K562 (cell line): Measurements from ENCODE around the gene ARHGAP31. TPM values are rescaled to one million over a fixed set of nuclear protein-coding genes. Genes with fewer than 3 reads are reported as not detected.

Experiments used
- ATAC-seq: fragments of 200-7000 bp; cut with Tn5 transposase; 3 replicates; pipeline ENCODE4 v1.9.1; 2020; ENCODE audit warnings: moderate library complexity
- BruUV-seq: library from RNA; stranded (reverse); fragments of 400-500 nt; replicated peaks from 2 replicates; lab custom pipeline; 2021; lab: Mats Ljungman, UMichigan
- CTCF ChIA-PET: fragments of 300-600 bp; formaldehyde crosslinking; extraction: SDS; loops from one replicate; lab custom pipeline; 2021; ENCODE audit warnings: low intra/inter-chr PET ratio; lab: Yijun Ruan, JAX
- POLR2A ChIA-PET: fragments of 300-600, 350-650 bp; sonication (Branson Sonifier 250); formaldehyde crosslinking; extraction: SDS; loops from one replicate; lab custom pipeline; 2021; ENCODE audit warnings: antibody characterized with exemption, inconsistent platforms; lab: Yijun Ruan, JAX
- DNase-seq, 4 experiments: peaks; one replicate each; pipeline versions ENCODE4 v3.0.0 to v3.0.0-alpha.2; 2011 to 2018; ENCODE audit warnings: low spot score in 3 of 4, mixed read lengths in 3 of 4; ENCODE audit errors: extremely low read depth in 1 of 4
- FAIRE-seq: peaks from 2 replicates; lab custom pipeline; 2011; peaks lifted over from hg19 to GRCh38; lab: Jason Lieb, UNC
- H2AFZ ChIP-seq: 2 replicates; pipeline ENCODE4 v1.6.0; 2011; ENCODE audit warnings: low read depth, low read length, control low read depth, inconsistent platforms
- H3K27ac ChIP-seq: fragments of 200-600 bp; 3 replicates; pipeline ENCODE4 v1.8.0; 2011; ENCODE audit warnings: low read depth, mild to moderate bottlenecking, control low read depth, inconsistent platforms, low read length, moderate library complexity, mixed read lengths; ENCODE audit errors: extremely low read depth
- H3K27me3 ChIP-seq, 2 experiments: fragments of 300-600 bp in 1 of 2; 2 replicates in 1 of 2; 3 replicates in 1 of 2; pipeline versions ENCODE4 v1.6.0 to v1.8.0; 2011; ENCODE audit warnings: inconsistent platforms in 2 of 2, low read length in 2 of 2, mild to moderate bottlenecking in 1 of 2, mixed read lengths in 1 of 2, moderate library complexity in 1 of 2; ENCODE audit not compliant: control insufficient read depth in 2 of 2, insufficient read depth in 2 of 2
- H3K36me3 ChIP-seq: fragments of 300-600 bp; 3 replicates; pipeline ENCODE4 v1.8.0; 2011; ENCODE audit warnings: mild to moderate bottlenecking, low read length, inconsistent platforms; ENCODE audit not compliant: control insufficient read depth, insufficient read depth
- H3K4me1 ChIP-seq, 2 experiments: fragments of 200-600 bp in 1 of 2; replicated peaks in 1 of 2; 2 replicates in 1 of 2; 3 replicates in 1 of 2; pipeline versions ENCODE4 v1.5.1 to v1.8.0; 2011; ENCODE audit warnings: inconsistent platforms in 2 of 2, low read length in 2 of 2, mild to moderate bottlenecking in 1 of 2, mixed read lengths in 1 of 2, moderate library complexity in 1 of 2; ENCODE audit not compliant: control insufficient read depth in 2 of 2, insufficient read depth in 2 of 2
- H3K4me2 ChIP-seq: 2 replicates; pipeline ENCODE4 v1.6.1; 2011; ENCODE audit warnings: low read length, control low read depth, inconsistent platforms, mixed read lengths; ENCODE audit not compliant: insufficient read depth
- H3K4me3 ChIP-seq: fragments of 200-600 bp; sonication (generic), shearing (Covaris generic); 2 replicates; pipeline ENCODE4 v1.5.1; 2016; ENCODE audit warnings: control low read depth, inconsistent platforms
- H3K79me2 ChIP-seq: fragments of 200-600 bp; 3 replicates; pipeline ENCODE4 v1.8.0; 2011; ENCODE audit warnings: low read length, inconsistent platforms; ENCODE audit not compliant: control insufficient read depth, insufficient read depth
- H3K9ac ChIP-seq, 2 experiments: 2 replicates each; pipeline versions ENCODE4 v1.6.0 to v1.6.1; 2011; ENCODE audit warnings: low read depth in 2 of 2, low read length in 2 of 2, control low read depth in 1 of 2, inconsistent platforms in 1 of 2, mild to moderate bottlenecking in 1 of 2, mixed read lengths in 1 of 2; ENCODE audit not compliant: insufficient read depth in 1 of 2
- H3K9me1 ChIP-seq: one replicate; pipeline ENCODE4 v1.6.0; 2011; ENCODE audit warnings: inconsistent platforms, mild to moderate bottlenecking, low read length, moderate library complexity; ENCODE audit not compliant: control insufficient read depth, insufficient read depth
- H3K9me3 ChIP-seq: replicated peaks from 2 replicates; pipeline ENCODE4 v1.5.1; 2011; ENCODE audit warnings: low read depth, low read length, inconsistent platforms; ENCODE audit not compliant: control insufficient read depth, insufficient read depth
- H4K20me1 ChIP-seq: replicated peaks from 2 replicates; pipeline ENCODE4 v1.6.1; 2011; ENCODE audit warnings: low read length, inconsistent platforms, mixed read lengths; ENCODE audit not compliant: control insufficient read depth, insufficient read depth
- ARNT ChIP-seq, 2 experiments: fragments of 450-650 bp; IDR thresholded peaks; 2 replicates each; pipeline ENCODE4 v1.6.1; 2016; ENCODE audit warnings: mild to moderate bottlenecking in 1 of 2
- ELF2 ChIP-seq: fragments of 250-450 bp; sonication (Bioruptor Pico); IDR thresholded peaks from 2 replicates; pipeline ENCODE4 v1.5.0; 2021; ENCODE audit warnings: mild to moderate bottlenecking
- GATAD2B ChIP-seq: fragments of 450-650 bp; IDR thresholded peaks from 2 replicates; pipeline ENCODE4 v1.6.1; 2017; ENCODE audit warnings: mild to moderate bottlenecking, borderline replicate concordance
- MAX ChIP-seq: sonication (generic); formaldehyde crosslinking; IDR thresholded peaks from 2 replicates; pipeline ENCODE4 v1.9.0; 2022; ENCODE audit warnings: mild to moderate bottlenecking, missing genetic modification reagents
- NR4A1 ChIP-seq, 2 experiments: fragments of 250-450 bp in 1 of 2; fragments of 450-650 bp in 1 of 2; sonication (Bioruptor Pico) in 1 of 2; IDR thresholded peaks; 2 replicates each; pipeline versions ENCODE4 v1.4.0 to v1.6.1; 2016 to 2020; ENCODE audit warnings: mild to moderate bottlenecking in 2 of 2, missing compliant biosample characterization in 1 of 2, missing genetic modification characterization in 1 of 2, moderate library complexity in 1 of 2
- PHF20 ChIP-seq: fragments of 450-650 bp; IDR thresholded peaks from 2 replicates; pipeline ENCODE4 v1.6.1; 2018; ENCODE audit not compliant: partially characterized antibody
- RBFOX2 ChIP-seq: fragments of 200-400 bp; formaldehyde crosslinking; IDR thresholded peaks from 2 replicates; pipeline ENCODE4 v1.6.1; 2017; ENCODE audit warnings: low read depth, mild to moderate bottlenecking, low read length, moderate library complexity
- SMC3 ChIP-seq: conservative IDR thresholded peaks from 2 replicates; pipeline ENCODE4 v1.6.1; 2011; ENCODE audit warnings: low read depth, low read length, improper control_type of control experiment; ENCODE audit not compliant: insufficient read depth
- SRSF1 ChIP-seq: fragments of 200-400 bp; formaldehyde crosslinking; IDR thresholded peaks from 2 replicates; pipeline ENCODE4 v1.6.1; 2017; ENCODE audit warnings: mild to moderate bottlenecking, low read depth, low read length, moderate library complexity
- TBL1XR1 ChIP-seq, 2 experiments: IDR thresholded peaks; 2 replicates each; pipeline ENCODE4 v1.6.1; 2012; ENCODE audit warnings: improper control_type of control experiment in 2 of 2, low read length in 2 of 2, mild to moderate bottlenecking in 1 of 2
- ZBTB43 ChIP-seq: sonication (generic); formaldehyde crosslinking; IDR thresholded peaks from 2 replicates; pipeline ENCODE4 v1.8.0; 2023; ENCODE audit warnings: mild to moderate bottlenecking, missing genetic modification reagents
- ZFP1 ChIP-seq: fragments of 450-650 bp; formaldehyde crosslinking; IDR thresholded peaks from 2 replicates; pipeline ENCODE4 v1.4.0; 2020; ENCODE audit warnings: mild to moderate bottlenecking, mixed read lengths
- ZNF717 ChIP-seq: fragments of 250-450 bp; sonication (Bioruptor Pico); IDR thresholded peaks from 2 replicates; pipeline ENCODE4 v1.5.0; 2021
- ZSCAN32 ChIP-seq: fragments of 450-650 bp; formaldehyde crosslinking; IDR thresholded peaks from 2 replicates; pipeline ENCODE4 v1.4.0; 2020; ENCODE audit warnings: mild to moderate bottlenecking, moderate library complexity
- in situ Hi-C: fragments of 300-500 bp; cut with MboI; formaldehyde crosslinking; loops from 4 replicates; pipeline ENCODE4 v1.15.0; 2018; ENCODE audit warnings: inconsistent platforms, mixed read lengths
- intact Hi-C: fragments of 100-400 bp; cut with micrococcal nuclease; formaldehyde crosslinking; loops from 2 replicates; pipeline ENCODE4 v1.14.2; 2022
- polyA plus RNA-seq, 8 experiments: library from polyadenylated mRNA; depleted of rRNA in 4 of 8; stranded (reverse) in 5 of 8; unstranded in 3 of 8; fragments of >200 nt; fragmentation: Nextera tagmentation in 2 of 8; fragmentation: Illumina TruSeq in 1 of 8; extraction: Ambion mirVana in 2 of 8; extraction: Trizol in 1 of 8; gene quantifications; 2 replicates each; pipeline versions ENCODE4 v1.2.1 to v1.2.3, GENCODE V29; 2011 to 2014; ENCODE audit warnings: inconsistent platforms in 1 of 8, missing spikeins in 1 of 8
- total RNA-seq, 7 experiments: library from RNA; depleted of rRNA in 6 of 7; stranded (reverse); fragments of >200 nt in 6 of 7; fragmentation: Illumina TruSeq in 2 of 7; extraction: Trizol in 2 of 7; gene quantifications; 2 replicates each; pipeline versions ENCODE4 v1.2.1 to v1.2.3, GENCODE V29; 2011 to 2021; ENCODE audit warnings: low replicate concordance in 1 of 7
- TF ChIP-seq, protein P1 (sequence below), 2 experiments: fragments of 250-450 bp in 1 of 2; fragments of 450-650 bp in 1 of 2; sonication (Bioruptor Pico) in 1 of 2; IDR thresholded peaks; 2 replicates each; pipeline versions ENCODE4 v1.6.1 to v1.8.0; 2016 to 2021; ENCODE audit warnings: mild to moderate bottlenecking in 2 of 2, moderate library complexity in 2 of 2, missing compliant biosample characterization in 1 of 2, missing genetic modification characterization in 1 of 2
- TF ChIP-seq, protein P2 (sequence below): fragments of 450-650 bp; IDR thresholded peaks from 2 replicates; pipeline ENCODE4 v1.6.1; 2016; ENCODE audit warnings: mild to moderate bottlenecking

ARHGAP31 gene
- total and polyA plus RNA-seq, 9 of the 15 experiments (the other 6 are each of a cell fraction or from before 2014, with no cell fraction given) = under 0.01 to 0.13 (median 0.06) TPM; not detected in 5

DNA sequence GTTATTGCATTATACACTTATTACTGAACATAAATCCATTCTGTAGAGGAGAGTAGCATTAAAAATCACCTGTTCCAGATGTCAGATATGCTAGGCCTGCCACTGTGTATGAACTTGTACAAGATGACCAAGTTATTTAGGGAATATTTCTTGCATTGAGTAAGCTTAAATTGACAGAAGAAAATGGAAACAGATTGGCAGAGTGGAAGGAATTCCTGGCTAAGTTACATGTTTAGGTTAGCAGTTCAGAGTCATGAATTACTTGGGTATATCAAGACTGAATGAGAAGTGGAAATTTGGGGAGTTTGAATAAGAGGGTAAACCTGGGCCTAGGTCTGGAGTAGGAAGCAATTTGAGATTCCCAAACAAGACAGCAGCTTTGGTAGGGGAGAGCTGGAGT, 44.6 kb downstream of the ARHGAP31 start:
- no peak for FAIRE-seq
- H3K9me1 ChIP-seq = no peaks in the 10 kb centered on the region

More for the DNA sequence above, 44.6 kb downstream of the ARHGAP31 start:
- no peak overlapping the region for H2AFZ ChIP-seq
- POLR2A ChIA-PET = interaction anchor here (0.8 kb wide), 1 partner anchor 18 kb away, joined by 4 read pairs; no protein-coding TSS in a partner anchor
- TF ChIP-seq GATAD2B (no peak), RBFOX2 (no peak), SMC3 (no peak), ARNT (IDR thresholded peaks at IDR 0.05) (no peak), NR4A1 (CRISPR knock-in tag; IDR thresholded peaks at IDR 0.05) (no peak), NR4A1 (tag; IDR thresholded peaks at IDR 0.05) (no peak), ZBTB43 (CRISPR knock-in tag) (no peak), ZNF717 (CRISPR knock-in tag) (no peak), ZSCAN32 (no peak), MAX (CRISPR knock-in tag) (no peak), ELF2 (CRISPR knock-in tag) (no peak), ZFP1 (CRISPR knock-in tag) (no peak), SRSF1 (no peak), TBL1XR1 (IDR thresholded peaks at IDR 0.05; ENCODE audit: low read length in 2 of 2) (no peak), PHF20 (no peak)
- TF ChIP-seq, protein P1, sequence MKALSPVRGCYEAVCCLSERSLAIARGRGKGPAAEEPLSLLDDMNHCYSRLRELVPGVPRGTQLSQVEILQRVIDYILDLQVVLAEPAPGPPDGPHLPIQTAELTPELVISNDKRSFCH (CRISPR knock-in tag; IDR thresholded peaks at IDR 0.05) = no peak
- TF ChIP-seq, protein P1 (tag; IDR thresholded peaks at IDR 0.05) = no peak
- TF ChIP-seq, protein P2, sequence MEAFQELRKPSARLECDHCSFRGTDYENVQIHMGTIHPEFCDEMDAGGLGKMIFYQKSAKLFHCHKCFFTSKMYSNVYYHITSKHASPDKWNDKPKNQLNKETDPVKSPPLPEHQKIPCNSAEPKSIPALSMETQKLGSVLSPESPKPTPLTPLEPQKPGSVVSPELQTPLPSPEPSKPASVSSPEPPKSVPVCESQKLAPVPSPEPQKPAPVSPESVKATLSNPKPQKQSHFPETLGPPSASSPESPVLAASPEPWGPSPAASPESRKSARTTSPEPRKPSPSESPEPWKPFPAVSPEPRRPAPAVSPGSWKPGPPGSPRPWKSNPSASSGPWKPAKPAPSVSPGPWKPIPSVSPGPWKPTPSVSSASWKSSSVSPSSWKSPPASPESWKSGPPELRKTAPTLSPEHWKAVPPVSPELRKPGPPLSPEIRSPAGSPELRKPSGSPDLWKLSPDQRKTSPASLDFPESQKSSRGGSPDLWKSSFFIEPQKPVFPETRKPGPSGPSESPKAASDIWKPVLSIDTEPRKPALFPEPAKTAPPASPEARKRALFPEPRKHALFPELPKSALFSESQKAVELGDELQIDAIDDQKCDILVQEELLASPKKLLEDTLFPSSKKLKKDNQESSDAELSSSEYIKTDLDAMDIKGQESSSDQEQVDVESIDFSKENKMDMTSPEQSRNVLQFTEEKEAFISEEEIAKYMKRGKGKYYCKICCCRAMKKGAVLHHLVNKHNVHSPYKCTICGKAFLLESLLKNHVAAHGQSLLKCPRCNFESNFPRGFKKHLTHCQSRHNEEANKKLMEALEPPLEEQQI = no peak
- TF ChIP-seq, all 486 proteins: peak for 0
- Histone ChIP-seq H3K9ac (no peak overlapping the region), H3K9me3 (peaks cover 2% of the 10 kb centered on the region; the same call in 1 of the 2 replicates), H3K79me2 (no peaks in the 10 kb centered on the region), H3K4me1 (no peaks in the 10 kb centered on the region; a peak in 1 of 5 replicates), H3K4me2 (no peak overlapping the region), H3K27ac (no peak overlapping the region), H3K27me3 (no peaks in the 10 kb centered on the region; a peak in 1 of 5 replicates), H3K36me3 (no peaks in the 10 kb centered on the region), H3K4me3 (no peak overlapping the region), H4K20me1 (no peaks in the 10 kb centered on the region)
- BruUV-seq = no TSS peak
- no peak for DNase-seq
- no peak for ATAC-seq
- CTCF ChIA-PET = no interaction called here
- in situ Hi-C loops = no loop called here
- intact Hi-C loops = no loop called here
